Kidney (tissue), 14 donors: ENCODE data around the gene AGRN. TPM values are rescaled to one million over a fixed set of nuclear protein-coding genes. Genes with fewer than 3 reads are reported as not detected.
A peak's percentile ranks its signal among the peaks of the same experiment; 100 is the strongest.

Source experiments
- DNase-seq, 5 donors: peaks; one replicate each; pipeline ENCODE4 v3.0.0-alpha.2; 2013 to 2020
- FAIRE-seq: peaks from 2 replicates; lab custom pipeline; 2012; peaks lifted over from hg19 to GRCh38; lab: Jason Lieb, UNC
- H3K27ac ChIP-seq, 2 donors: one replicate each; pipeline ENCODE4 v1.7.0; 2013; ENCODE audit warnings: low read depth in 2 of 2, low read length in 2 of 2, inconsistent platforms in 1 of 2
- H3K27me3 ChIP-seq: one replicate; pipeline ENCODE4 v1.7.1; 2013; ENCODE audit warnings: low read length, inconsistent platforms; ENCODE audit not compliant: control insufficient read depth, insufficient read depth
- H3K36me3 ChIP-seq, 3 donors: one replicate each; pipeline versions ENCODE4 v1.7.0 to v1.7.1; 2013; ENCODE audit warnings: low read length in 3 of 3, control low read depth in 1 of 3, inconsistent platforms in 1 of 3; ENCODE audit not compliant: insufficient read depth in 3 of 3, control insufficient read depth in 2 of 3
- H3K4me1 ChIP-seq, 3 donors: one replicate each; pipeline versions ENCODE4 v1.7.0 to v1.7.1; 2013; ENCODE audit warnings: low read length in 3 of 3, inconsistent platforms in 1 of 3, low read depth in 1 of 3; ENCODE audit not compliant: control insufficient read depth in 2 of 3, insufficient read depth in 2 of 3
- H3K4me3 ChIP-seq, 3 donors: one replicate each; pipeline versions ENCODE4 v1.7.0 to v1.8.1; 2013; ENCODE audit warnings: low read length in 3 of 3, control low read depth in 1 of 3, inconsistent platforms in 1 of 3
- H3K9ac ChIP-seq, 3 donors: one replicate each; pipeline versions ENCODE4 v1.7.0 to v1.7.1; 2013; ENCODE audit warnings: low read length in 3 of 3, control low read depth in 1 of 3, inconsistent platforms in 1 of 3
- H3K9me3 ChIP-seq, 3 donors: one replicate each; pipeline versions ENCODE4 v1.7.0 to v1.7.1; 2013; ENCODE audit warnings: low read length in 3 of 3, control low read depth in 1 of 3, inconsistent platforms in 1 of 3; ENCODE audit not compliant: control insufficient read depth in 2 of 3, insufficient read depth in 1 of 3
- intact Hi-C: fragments of 100-400 bp; cut with DNase I; formaldehyde crosslinking; loops from one replicate; pipeline ENCODE4 v1.11.1; 2022
- polyA plus RNA-seq: library from polyadenylated mRNA; stranded (reverse); fragments of 350-450 nt; fragmentation: Illumina TruSeq; extraction: RNeasy Lipid Tissue Mini Kit (QIAGEN cat#74804); gene quantifications from one replicate; pipeline ENCODE4 v1.2.3, GENCODE V29; 2014; ENCODE audit warnings: low read depth, low replicate concordance; ENCODE audit not compliant: insufficient read depth
- total RNA-seq: library from RNA; stranded (reverse); fragmentation: NEBNext Ultra II Directional; extraction: Animal tissue kit (Norgen Biotek cat#: 25700); gene quantifications from one replicate; pipeline ENCODE4 v1.2.1, GENCODE V29; 2021
- TF ChIP-seq, protein P1 (sequence below): IDR thresholded peaks from 3 replicates; pipeline ENCODE4 v1.5.1; 2012; ENCODE audit warnings: mild to moderate bottlenecking, moderate library complexity, borderline replicate concordance; ENCODE audit not compliant: insufficient read depth; ENCODE audit errors: extremely low read depth
- donor health status: control.
- donor health status: control.
- donor health status: control.
- donor health status: control.
- donor health status: control.
- donor health status: DM: yes; HTN: yes; CAD: no.
- donor health status: Normal renal cell carcinoma (clear cell type).

AGRN gene
- total and polyA plus RNA-seq, 2 donors from 2014 or later: 78.5 to 261 TPM

DNA sequence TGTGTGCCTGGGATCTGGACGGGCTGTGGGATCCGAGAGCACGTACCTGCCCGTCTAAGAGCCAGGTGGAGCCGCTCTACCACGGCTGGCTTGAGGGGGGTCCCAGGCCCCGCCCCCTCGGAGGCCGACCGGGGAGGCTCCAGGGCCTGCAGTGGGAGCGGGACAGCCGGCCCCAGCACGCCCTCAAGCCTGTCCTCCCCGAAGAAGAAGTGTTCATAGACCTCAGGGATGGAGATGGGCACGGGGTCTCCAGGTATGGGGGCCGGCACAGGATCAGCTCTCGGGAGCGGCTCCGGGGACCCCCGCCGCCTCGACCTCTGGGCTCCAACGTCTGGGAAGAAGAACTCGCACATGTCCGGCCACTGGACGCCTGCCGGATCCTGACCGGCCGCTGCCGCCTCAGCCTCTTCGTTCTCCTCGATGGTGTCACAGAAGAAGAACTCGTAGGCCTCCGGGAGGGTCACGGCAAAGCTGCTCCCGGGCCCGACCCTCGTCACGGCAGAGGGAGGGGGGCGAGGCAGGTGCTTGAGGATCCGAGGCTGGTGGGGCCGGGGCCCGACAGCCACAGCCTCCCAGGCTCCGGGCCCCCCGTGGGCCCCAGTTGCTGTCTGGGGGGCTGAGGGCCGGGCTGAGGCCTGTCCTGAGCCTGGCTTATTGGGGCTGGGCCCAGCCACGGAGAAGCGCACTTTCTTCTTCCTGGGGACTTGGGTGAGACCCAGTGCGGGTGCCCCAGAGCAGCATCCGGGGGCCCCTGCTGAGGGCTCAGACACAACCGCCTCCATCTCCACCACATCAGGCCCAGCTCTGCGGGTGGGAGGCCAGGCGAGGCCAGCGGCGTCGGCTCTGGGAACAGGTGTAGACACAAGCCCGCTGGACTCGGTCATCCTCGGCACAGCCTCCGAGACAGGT, 40.8 kb upstream of the AGRN start:
- no peak overlapping the region for H3K4me3 ChIP-seq
- FAIRE-seq: no peak
- intact Hi-C loops: no loop called here
- H3K9me3 ChIP-seq: no peaks in the 10 kb centered on the region
- TF ChIP-seq, protein P1, sequence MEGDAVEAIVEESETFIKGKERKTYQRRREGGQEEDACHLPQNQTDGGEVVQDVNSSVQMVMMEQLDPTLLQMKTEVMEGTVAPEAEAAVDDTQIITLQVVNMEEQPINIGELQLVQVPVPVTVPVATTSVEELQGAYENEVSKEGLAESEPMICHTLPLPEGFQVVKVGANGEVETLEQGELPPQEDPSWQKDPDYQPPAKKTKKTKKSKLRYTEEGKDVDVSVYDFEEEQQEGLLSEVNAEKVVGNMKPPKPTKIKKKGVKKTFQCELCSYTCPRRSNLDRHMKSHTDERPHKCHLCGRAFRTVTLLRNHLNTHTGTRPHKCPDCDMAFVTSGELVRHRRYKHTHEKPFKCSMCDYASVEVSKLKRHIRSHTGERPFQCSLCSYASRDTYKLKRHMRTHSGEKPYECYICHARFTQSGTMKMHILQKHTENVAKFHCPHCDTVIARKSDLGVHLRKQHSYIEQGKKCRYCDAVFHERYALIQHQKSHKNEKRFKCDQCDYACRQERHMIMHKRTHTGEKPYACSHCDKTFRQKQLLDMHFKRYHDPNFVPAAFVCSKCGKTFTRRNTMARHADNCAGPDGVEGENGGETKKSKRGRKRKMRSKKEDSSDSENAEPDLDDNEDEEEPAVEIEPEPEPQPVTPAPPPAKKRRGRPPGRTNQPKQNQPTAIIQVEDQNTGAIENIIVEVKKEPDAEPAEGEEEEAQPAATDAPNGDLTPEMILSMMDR: no peak
- peaks cover 0 to 8% (median 0%) of the 10 kb centered on the region in 3 donors for H3K4me1 ChIP-seq
- DNase-seq: peak in 2 of 5 donors; percentile 40 to 75
- H3K27ac ChIP-seq: no peak overlapping the region
- no peaks in the 10 kb centered on the region for H3K36me3 ChIP-seq
- H3K9ac ChIP-seq: no peak overlapping the region
- no peaks in the 10 kb centered on the region for H3K27me3 ChIP-seq

DNA sequence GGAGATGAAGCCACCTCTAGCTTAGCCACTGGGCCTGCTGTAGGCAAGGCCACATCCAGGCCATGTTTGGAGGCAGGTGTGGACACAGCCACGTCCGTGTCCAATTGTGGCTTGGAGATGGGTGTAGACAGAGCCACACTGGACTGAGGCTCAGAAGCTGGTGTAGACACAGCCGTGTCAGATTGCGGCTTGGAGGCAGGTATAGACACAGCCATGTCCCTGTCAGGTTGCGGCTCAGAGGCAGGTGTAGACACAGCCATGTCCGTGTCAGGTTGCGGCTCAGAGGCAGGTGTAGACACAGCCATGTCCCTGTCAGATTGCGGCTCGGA, 40.2 kb upstream of the AGRN start:
- TF ChIP-seq, protein P1: no peak
- no peak overlapping the region for H3K9ac ChIP-seq
- intact Hi-C loops: no loop called here
- no peaks in the 10 kb centered on the region for H3K27me3 ChIP-seq
- H3K27ac ChIP-seq: no peak overlapping the region
- no peak overlapping the region for H3K4me3 ChIP-seq
- peaks cover 0 to 8% (median 0%) of the 10 kb centered on the region in 3 donors for H3K4me1 ChIP-seq
- H3K9me3 ChIP-seq: no peaks in the 10 kb centered on the region
- no peaks in the 10 kb centered on the region for H3K36me3 ChIP-seq
- DNase-seq (no peak), FAIRE-seq (no peak)

DNA sequence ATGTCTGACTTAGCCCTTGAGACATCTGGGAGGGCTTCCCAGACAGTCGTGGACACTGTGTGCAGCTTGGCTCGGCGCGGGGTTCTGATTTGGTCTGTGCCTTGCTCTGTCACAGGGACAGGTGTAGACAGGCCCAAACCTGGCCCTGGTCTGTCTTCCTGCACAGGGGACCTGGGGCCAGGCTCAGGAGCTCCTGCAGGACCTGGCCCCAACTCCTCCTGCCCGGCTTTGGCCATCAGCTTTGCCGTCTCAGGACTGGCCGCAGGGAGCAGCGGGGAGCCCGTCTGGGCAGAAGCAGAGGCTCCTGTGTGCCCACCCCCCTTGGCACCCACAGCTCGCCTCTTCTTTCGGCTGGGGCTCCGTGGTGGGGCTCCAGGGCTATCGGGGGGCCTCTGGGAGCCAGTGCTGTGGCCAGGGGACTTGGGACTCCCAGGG, 39.8 kb upstream of the AGRN start:
- FAIRE-seq (no peak), DNase-seq (peak in 1 of 5 donors; percentile 24)
- H3K36me3 ChIP-seq: no peaks in the 10 kb centered on the region
- no peak overlapping the region for H3K4me3 ChIP-seq
- H3K9me3 ChIP-seq: no peaks in the 10 kb centered on the region
- no peak overlapping the region for H3K9ac ChIP-seq
- intact Hi-C loops: no loop called here
- TF ChIP-seq, protein P1: no peak
- H3K27me3 ChIP-seq: no peaks in the 10 kb centered on the region
- no peak overlapping the region for H3K27ac ChIP-seq
- H3K4me1 ChIP-seq: peaks cover 0 to 8% (median 0%) of the 10 kb centered on the region in 3 donors
